Brain microvascular endothelial cell (primary cell): ENCODE results near the gene NLRX1.

Experiments used
- DNase-seq: peaks from one replicate; pipeline ENCODE4 v3.0.0-alpha.2; 2020
- H3K27ac ChIP-seq: fragments of 250-450 bp; sonication (Bioruptor Pico); 2 replicates; pipeline ENCODE4 v1.5.1; 2020; ENCODE audit warnings: mild to moderate bottlenecking, moderate library complexity
- H3K27me3 ChIP-seq: fragments of 250-450 bp; sonication (Bioruptor Pico); replicated peaks from 2 replicates; pipeline ENCODE4 v1.5.1; 2020; ENCODE audit warnings: mild to moderate bottlenecking
- H3K36me3 ChIP-seq: fragments of 250-450 bp; sonication (Bioruptor Pico); replicated peaks from 2 replicates; pipeline ENCODE4 v1.5.1; 2020; ENCODE audit warnings: mild to moderate bottlenecking
- H3K4me3 ChIP-seq: 2 replicates; pipeline ENCODE4 v1.5.1; 2011; ENCODE audit warnings: low read depth, mild to moderate bottlenecking, control low read depth, low read length, moderate library complexity
- in situ Hi-C: cut with HindIII; loops from 2 replicates; pipeline ENCODE4 v1.10.0; 2017; ENCODE audit warnings: low sequenced_read_pairs, low pct_ligation_motif_present
- TF ChIP-seq, protein P1 (sequence below): IDR thresholded peaks from 2 replicates; pipeline ENCODE4 v1.5.1; 2011; ENCODE audit warnings: low read depth, mild to moderate bottlenecking, moderate library complexity, low read length, control low read depth, inconsistent platforms; ENCODE audit errors: missing control alignments

NLRX1 gene

DNA sequence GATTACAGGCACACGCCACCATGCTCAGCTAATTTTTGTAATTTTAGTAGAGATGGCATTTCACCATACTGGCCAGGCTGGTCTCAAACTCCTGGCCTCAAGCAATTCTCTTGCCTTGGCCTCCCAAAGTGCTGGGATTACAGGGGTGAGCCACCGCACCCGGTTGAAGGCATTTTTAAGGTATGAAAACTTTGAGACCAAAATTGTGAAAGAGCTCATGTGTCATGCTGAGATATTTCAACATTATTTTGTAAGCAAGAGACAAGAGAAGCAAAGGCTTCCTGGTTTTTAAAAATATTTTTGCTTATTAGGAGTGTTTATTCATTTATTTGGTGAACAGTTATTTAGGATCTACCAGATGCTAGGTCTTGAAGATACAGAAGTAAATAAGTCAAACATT lies 23.6 kb downstream of the NLRX1 start:
- Histone ChIP-seq H3K4me3 (no peak overlapping the region), H3K27ac (no peak overlapping the region), H3K27me3 (no peaks in the 10 kb centered on the region), H3K36me3 (no peaks in the 10 kb centered on the region)
- TF ChIP-seq, protein P1, sequence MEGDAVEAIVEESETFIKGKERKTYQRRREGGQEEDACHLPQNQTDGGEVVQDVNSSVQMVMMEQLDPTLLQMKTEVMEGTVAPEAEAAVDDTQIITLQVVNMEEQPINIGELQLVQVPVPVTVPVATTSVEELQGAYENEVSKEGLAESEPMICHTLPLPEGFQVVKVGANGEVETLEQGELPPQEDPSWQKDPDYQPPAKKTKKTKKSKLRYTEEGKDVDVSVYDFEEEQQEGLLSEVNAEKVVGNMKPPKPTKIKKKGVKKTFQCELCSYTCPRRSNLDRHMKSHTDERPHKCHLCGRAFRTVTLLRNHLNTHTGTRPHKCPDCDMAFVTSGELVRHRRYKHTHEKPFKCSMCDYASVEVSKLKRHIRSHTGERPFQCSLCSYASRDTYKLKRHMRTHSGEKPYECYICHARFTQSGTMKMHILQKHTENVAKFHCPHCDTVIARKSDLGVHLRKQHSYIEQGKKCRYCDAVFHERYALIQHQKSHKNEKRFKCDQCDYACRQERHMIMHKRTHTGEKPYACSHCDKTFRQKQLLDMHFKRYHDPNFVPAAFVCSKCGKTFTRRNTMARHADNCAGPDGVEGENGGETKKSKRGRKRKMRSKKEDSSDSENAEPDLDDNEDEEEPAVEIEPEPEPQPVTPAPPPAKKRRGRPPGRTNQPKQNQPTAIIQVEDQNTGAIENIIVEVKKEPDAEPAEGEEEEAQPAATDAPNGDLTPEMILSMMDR = no peak
- in situ Hi-C loops = no loop called here
- DNase-seq = no peak

DNA sequence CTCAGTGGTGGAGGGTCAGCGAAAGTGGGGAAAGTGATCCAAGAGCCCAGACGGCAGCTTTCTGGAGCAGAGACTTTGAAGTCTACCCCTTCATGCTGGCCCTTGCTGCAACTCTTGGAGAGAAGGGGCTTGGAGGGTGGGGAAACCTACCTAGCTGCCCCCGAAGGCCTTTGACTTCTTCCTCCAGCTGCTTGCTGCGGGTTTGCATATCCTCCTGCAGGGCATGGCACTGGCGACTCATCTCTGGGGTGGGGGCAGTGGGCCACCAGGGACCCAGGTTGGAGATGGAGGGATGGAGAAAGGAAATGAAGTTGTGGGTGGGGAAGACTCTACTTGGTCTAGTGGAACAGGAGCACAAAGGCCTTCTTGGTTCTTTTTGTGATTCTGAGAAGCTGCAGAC lies 24.5 kb downstream of the NLRX1 start:
- H3K27me3 ChIP-seq = no peaks in the 10 kb centered on the region
- H3K27ac ChIP-seq = no peak overlapping the region
- no peak for DNase-seq
- H3K36me3 ChIP-seq = no peaks in the 10 kb centered on the region
- TF ChIP-seq, protein P1 = no peak
- no peak overlapping the region for H3K4me3 ChIP-seq
- in situ Hi-C loops = no loop called here

DNA sequence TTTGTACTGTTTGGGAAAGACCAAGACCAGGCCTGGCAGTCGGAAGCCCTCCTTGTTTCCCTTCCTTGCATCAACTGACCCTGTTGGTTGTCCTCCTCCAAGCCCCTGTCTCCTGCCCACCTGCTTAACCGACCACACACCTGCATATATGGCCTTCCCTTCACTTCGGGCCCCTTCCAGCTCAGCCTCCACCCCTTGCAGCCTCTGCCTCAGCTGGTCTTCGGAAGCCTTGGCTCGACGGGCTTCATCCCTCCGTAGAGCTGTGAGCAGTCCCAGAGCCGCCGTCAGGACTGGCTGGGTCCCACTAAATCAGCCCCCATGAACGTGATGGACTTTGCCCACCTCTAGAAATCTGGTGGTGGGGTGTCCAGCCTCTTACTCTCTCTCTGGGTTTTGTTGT lies 25.1 kb downstream of the NLRX1 start:
- TF ChIP-seq, protein P1 = no peak
- in situ Hi-C loops = no loop called here
- no peak overlapping the region for H3K27ac ChIP-seq

DNA sequence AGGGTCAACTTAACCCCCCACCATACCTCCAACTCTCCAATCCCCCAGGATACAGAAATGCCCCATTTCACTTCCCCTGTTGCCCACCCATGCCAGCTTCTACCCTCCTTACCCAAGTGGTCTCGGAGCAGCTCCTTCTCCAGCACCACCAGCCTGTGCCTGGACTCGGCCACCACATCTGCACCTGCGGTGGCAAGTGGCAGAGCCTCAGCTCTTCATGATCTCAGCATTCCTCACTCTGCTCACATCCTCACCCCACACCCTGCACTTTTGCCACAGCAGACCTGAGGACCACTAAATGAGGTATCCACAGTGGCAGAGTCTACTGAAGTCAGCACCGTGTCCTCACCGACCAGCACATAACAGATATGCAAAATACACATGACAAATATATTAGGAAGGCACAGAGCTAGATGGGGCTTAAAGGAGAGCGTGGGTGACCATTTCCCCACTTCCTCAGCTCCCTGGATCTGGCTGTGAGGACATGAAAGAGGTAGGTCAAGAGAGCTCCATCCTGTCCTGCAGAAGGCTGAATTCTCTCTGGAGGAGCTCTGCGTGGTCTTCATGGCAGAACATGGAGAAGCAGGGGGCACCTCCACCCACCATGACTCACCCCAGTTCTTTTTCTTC lies 26.4 kb downstream of the NLRX1 start:
- H3K27me3 ChIP-seq = no peaks in the 10 kb centered on the region
- H3K36me3 ChIP-seq = no peaks in the 10 kb centered on the region
- H3K4me3 ChIP-seq = no peak overlapping the region
- in situ Hi-C loops = no loop called here
- TF ChIP-seq, protein P1 = no peak
- DNase-seq = no peak
- no peak overlapping the region for H3K27ac ChIP-seq

More for the DNA sequence above, 25.1 kb downstream of the NLRX1 start:
- Histone ChIP-seq H3K4me3 (no peak overlapping the region), H3K36me3 (no peaks in the 10 kb centered on the region), H3K27me3 (no peaks in the 10 kb centered on the region)
- DNase-seq = no peak

DNA sequence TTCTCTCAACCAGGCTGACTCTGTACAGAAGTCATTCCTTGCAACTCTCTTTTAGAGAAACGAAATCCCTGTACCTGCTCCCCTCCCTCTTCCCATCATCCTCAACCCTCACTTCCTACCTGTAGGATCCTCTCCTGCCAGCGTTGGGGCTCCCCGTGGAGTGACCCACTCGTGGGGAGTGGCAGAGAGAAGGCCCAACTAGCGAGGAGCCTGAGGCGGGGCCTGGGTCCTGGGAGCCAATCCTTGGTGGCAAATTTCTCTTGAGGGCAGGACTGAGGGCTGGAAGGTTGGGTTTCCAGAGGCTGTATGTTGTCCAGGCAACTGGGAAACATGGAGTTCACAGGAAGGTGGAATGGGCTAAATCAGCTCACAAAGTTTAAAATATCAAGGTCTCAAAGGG lies 27.2 kb downstream of the NLRX1 start:
- H3K36me3 ChIP-seq = no peaks in the 10 kb centered on the region
- no peak overlapping the region for H3K27ac ChIP-seq
- peak; percentile 69 for DNase-seq
- in situ Hi-C loops = no loop called here
- H3K4me3 ChIP-seq = no peak overlapping the region
- H3K27me3 ChIP-seq = no peaks in the 10 kb centered on the region
- TF ChIP-seq, protein P1 = no peak

DNA sequence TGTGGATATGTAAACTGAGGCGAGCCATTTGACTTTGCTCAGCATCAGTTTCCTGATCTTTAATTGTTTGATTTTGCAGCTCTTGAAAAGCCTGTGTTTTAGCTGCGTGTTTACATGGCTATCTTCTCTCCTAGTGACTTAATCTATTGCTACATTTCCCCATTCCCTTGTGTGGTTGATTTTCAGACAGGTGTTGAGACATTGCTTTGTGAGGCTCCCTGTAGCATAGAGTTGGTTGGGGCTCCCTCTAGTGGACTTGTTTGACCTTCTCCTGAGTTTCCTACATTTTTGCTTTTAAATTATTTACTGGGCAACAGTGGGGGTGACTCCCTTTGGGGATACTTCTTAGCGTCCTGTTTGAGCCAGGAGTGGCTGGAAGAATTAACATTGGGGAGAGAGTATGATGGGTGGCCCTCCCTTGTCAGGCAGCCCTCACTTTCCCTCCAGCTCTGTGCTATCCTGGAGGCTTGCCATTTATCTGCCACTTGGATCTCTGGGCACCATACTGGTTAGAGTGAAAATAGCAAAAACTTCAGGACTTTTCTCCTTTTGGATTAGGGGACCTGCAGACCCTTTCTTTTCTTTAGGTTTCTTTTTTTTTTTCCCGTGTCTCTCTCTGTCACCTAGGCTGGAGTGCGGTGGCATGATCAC lies 28.4 kb downstream of the NLRX1 start:
- in situ Hi-C loops = no loop called here
- Histone ChIP-seq H3K27ac (no peak overlapping the region), H3K4me3 (no peak overlapping the region), H3K36me3 (no peaks in the 10 kb centered on the region), H3K27me3 (no peaks in the 10 kb centered on the region)
- peak; percentile 72 for DNase-seq
- TF ChIP-seq, protein P1 = peak; percentile 82
